ENCODE data around the gene ZBTB39. TPM values are rescaled to one million over a fixed set of nuclear protein-coding genes. Genes with fewer than 3 reads are reported as not detected.
"Not testable (repeated sequence)": the region's sequence is repeated elsewhere in the genome, so short reads cannot be mapped to it uniquely, and the experiment has no call there.

ZBTB39 gene
- total RNA-seq, 1 donor from 2014 or later, result 4.7 TPM

DNA sequence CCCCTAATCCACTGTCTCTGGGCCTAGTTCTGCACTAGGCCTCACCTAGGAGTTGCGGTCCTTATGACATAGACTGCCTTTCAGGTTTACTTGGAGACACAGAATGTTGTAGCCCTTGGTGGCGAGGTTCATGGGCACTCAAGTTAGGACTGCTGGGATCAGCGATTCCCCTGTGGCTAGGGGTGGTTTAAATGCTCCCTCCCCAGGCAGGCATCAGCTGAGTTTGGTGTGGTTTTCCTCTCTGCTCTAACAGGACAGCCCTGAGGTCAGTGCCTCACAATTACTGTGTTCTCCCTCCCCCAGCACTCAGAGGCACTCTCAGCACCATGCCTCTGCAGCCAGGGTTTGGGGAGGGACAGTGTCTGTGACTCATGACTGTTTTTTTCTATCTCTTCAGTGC is 26.7 kb downstream of the ZBTB39 start:
- TF ChIP-seq, protein P1, sequence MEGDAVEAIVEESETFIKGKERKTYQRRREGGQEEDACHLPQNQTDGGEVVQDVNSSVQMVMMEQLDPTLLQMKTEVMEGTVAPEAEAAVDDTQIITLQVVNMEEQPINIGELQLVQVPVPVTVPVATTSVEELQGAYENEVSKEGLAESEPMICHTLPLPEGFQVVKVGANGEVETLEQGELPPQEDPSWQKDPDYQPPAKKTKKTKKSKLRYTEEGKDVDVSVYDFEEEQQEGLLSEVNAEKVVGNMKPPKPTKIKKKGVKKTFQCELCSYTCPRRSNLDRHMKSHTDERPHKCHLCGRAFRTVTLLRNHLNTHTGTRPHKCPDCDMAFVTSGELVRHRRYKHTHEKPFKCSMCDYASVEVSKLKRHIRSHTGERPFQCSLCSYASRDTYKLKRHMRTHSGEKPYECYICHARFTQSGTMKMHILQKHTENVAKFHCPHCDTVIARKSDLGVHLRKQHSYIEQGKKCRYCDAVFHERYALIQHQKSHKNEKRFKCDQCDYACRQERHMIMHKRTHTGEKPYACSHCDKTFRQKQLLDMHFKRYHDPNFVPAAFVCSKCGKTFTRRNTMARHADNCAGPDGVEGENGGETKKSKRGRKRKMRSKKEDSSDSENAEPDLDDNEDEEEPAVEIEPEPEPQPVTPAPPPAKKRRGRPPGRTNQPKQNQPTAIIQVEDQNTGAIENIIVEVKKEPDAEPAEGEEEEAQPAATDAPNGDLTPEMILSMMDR (conservative IDR thresholded peaks at IDR 0.05; ENCODE audit: low read depth, low read length), result no peak
- no peak overlapping the region for H3K4me3 ChIP-seq (ENCODE audit: low read depth, low read length)
- DNase-seq (ENCODE audit: low read depth), result no peak

GRCh38 chr12:56978397-56979138 is 27.8 kb downstream of the ZBTB39 start:
- DNase-seq (ENCODE audit: low read depth), result no peak
- TF ChIP-seq, protein P1 (conservative IDR thresholded peaks at IDR 0.05; ENCODE audit: low read depth, low read length), result no peak
- H3K4me3 ChIP-seq (ENCODE audit: low read depth, low read length), result no peak overlapping the region

DNA sequence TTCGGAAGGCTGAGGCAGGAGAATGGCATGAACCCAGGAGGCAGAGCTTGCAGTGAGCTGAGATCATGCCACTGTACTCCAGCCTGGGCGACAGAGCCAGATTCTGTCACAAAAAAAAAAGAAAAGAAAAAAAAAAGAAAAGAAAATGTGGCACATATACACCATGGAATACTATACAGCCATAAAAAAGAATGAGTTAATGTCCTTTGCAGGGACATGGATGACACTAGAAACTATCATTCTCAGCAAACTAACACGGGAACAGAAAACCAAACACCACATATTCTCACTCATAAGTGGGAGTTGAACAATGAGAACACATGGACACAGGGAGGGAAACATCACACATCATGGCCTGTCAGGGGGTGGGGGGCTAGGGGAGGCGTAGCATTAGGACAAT is 29.0 kb downstream of the ZBTB39 start:
- not testable (repeated sequence) for DNase-seq (ENCODE audit: low read depth); H3K4me3 ChIP-seq (ENCODE audit: low read depth, low read length)

- H3K4me3 ChIP-seq (ENCODE audit: low read depth, low read length); DNase-seq (ENCODE audit: low read depth): not testable (repeated sequence)
Measured at GRCh38 chr12:56974224-56974623, 32.1 kb downstream of the ZBTB39 start.

GRCh38 chr12:56968910-56969309 is 37.4 kb downstream of the ZBTB39 start:
- H3K4me3 ChIP-seq (ENCODE audit: low read depth, low read length); DNase-seq (ENCODE audit: low read depth): not testable (repeated sequence)

GRCh38 chr12:56965997-56966642 is 40.2 kb downstream of the ZBTB39 start:
- not testable (repeated sequence) for DNase-seq (ENCODE audit: low read depth); H3K4me3 ChIP-seq (ENCODE audit: low read depth, low read length)

DNA sequence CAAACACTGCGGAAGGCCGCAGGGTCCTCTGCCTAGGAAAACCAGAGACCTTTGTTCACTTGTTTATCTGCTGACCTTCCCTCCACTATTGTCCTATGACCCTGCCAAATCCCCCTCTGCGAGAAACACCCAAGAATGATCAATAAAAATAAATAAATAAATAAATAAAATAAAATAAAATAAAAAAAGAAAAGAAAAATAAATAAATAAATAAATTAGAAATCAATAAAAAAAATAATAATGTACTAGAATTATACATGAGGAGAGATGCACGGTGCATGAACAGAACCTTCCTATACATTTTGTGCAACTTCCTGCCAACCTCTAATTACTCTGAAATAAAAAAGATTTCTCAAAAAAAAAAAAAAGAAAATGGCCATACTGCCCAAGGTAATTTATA is 41.2 kb downstream of the ZBTB39 start:
- not testable (repeated sequence) for DNase-seq (ENCODE audit: low read depth); H3K4me3 ChIP-seq (ENCODE audit: low read depth, low read length)

DNA sequence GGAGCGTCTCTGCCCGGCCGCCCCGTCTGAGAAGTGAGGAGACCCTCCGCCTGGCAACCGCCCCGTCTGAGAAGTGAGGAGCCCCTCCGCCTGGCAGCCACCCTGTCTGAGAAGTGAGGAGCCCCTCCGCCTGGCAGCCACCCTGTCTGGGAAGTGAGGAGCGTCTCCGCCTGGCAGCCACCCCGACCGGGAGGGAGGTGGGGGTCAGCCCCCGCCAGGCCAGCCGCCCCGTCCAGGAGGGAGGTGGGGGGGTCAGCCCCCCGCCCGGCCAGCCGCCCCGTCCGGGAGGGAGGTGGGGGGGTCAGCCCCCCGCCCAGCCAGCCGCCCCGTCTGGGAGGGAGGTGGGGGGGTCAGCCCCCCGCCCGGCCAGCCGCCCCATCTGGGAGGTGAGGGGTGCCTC is 42.8 kb downstream of the ZBTB39 start:
- DNase-seq (ENCODE audit: low read depth); H3K4me3 ChIP-seq (ENCODE audit: low read depth, low read length): not testable (repeated sequence)

DNA sequence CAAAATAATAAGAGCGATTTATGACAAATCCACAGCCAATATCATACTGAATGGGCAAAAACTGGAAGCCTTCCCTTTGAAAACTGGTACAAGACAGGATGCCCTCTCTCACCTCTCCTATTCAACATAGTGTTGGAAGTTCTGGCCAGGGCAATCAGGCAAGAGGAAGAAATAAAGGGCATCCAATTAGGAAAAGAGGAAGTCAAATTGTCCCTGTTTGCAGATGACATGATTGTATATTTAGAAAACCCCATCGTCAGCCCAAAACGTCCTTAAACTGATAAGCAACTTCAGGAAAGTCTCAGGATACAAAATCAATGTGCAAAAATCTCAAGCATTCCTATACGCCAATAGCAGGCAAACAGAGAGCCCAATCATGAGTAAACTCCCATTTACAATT is 44.1 kb downstream of the ZBTB39 start:
- H3K4me3 ChIP-seq (ENCODE audit: low read depth, low read length); DNase-seq (ENCODE audit: low read depth): not testable (repeated sequence)

DNA sequence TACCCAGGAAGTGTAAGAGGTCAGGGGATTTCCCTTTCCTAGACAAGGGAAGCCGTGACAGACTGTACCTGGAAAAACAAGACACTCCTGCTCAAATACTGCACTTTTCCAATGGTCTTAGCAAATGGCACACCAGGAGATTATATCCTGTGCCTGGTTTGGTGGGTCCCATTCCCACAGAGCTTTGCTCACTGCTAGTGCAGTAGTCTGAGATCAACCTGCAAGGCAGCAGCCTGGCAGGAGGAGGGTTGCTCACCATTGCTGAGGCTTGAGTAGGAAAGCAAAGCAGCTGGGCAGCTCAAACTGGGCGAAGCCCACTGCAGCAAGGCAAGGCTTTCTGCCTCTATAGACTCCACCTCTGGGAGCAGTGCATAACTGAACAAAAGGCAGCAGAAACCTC is 47.9 kb downstream of the ZBTB39 start:
- TF ChIP-seq, protein P1 (conservative IDR thresholded peaks at IDR 0.05; ENCODE audit: low read depth, low read length), result no peak
- no peak for DNase-seq (ENCODE audit: low read depth)
- H3K4me3 ChIP-seq (ENCODE audit: low read depth, low read length), result no peak overlapping the region

All from epithelial cell of proximal tubule (primary cell).